Naive B cell (primary cell): ENCODE results near the gene TMPRSS12. TPM values are rescaled to one million over a fixed set of nuclear protein-coding genes. Genes with fewer than 3 reads are reported as not detected.
"Not testable (repeated sequence)": the region's sequence is repeated elsewhere in the genome, so short reads cannot be mapped to it uniquely, and the experiment has no call there.

Source experiments
- ATAC-seq, 2 donors: fragments of 150-1000 bp; cut with Tn5 transposase; 2 replicates each; pipeline ENCODE4 v1.10.0; 2021; ENCODE audit warnings: low read depth in 2 of 2, mild to moderate bottlenecking in 2 of 2, moderate library complexity in 2 of 2
- DNase-seq: peaks from one replicate; pipeline ENCODE4 v3.0.0; 2022
- H3K27ac Mint-ChIP-seq, 6 donors: one replicate each; pipeline ENCODE4 v1.8.0; 2020 to 2022; ENCODE audit warnings: mild to moderate bottlenecking in 6 of 6, mixed read lengths in 6 of 6, moderate library complexity in 5 of 6, inconsistent platforms in 2 of 6
- H3K27me3 Mint-ChIP-seq, 3 donors: one replicate each; pipeline ENCODE4 v1.8.0; 2021 to 2022; ENCODE audit warnings: mixed read lengths in 3 of 3, mild to moderate bottlenecking in 1 of 3
- H3K36me3 Mint-ChIP-seq, 2 donors: one replicate each; pipeline ENCODE4 v1.8.0; 2020 to 2022; ENCODE audit warnings: mixed read lengths in 2 of 2, inconsistent platforms in 1 of 2, mild to moderate bottlenecking in 1 of 2
- H3K4me1 Mint-ChIP-seq, 3 donors: one replicate each; pipeline ENCODE4 v1.8.0; 2020 to 2022; ENCODE audit warnings: mixed read lengths in 3 of 3, inconsistent platforms in 1 of 3, mild to moderate bottlenecking in 1 of 3, moderate library complexity in 1 of 3
- H3K4me3 Mint-ChIP-seq, 8 donors: one replicate each; pipeline ENCODE4 v1.8.0; 2020 to 2022; ENCODE audit warnings: mild to moderate bottlenecking in 8 of 8, mixed read lengths in 8 of 8, moderate library complexity in 8 of 8, inconsistent platforms in 2 of 8
- H3K9me3 Mint-ChIP-seq, 7 donors: one replicate each; pipeline ENCODE4 v1.8.0; 2020 to 2022; ENCODE audit warnings: mixed read lengths in 7 of 7, mild to moderate bottlenecking in 5 of 7, inconsistent platforms in 2 of 7, moderate library complexity in 1 of 7
- polyA plus RNA-seq, 6 donors: library from polyadenylated mRNA; unstranded; fragments of 300-500 nt; fragmentation: Illumina TruSeq; gene quantifications; one replicate each; pipeline ENCODE4 v1.2.3, GENCODE V29; 2021; ENCODE audit warnings: low read depth in 6 of 6

TMPRSS12 gene
- polyA plus RNA-seq, 6 donors from 2014 or later: not detected

DNA sequence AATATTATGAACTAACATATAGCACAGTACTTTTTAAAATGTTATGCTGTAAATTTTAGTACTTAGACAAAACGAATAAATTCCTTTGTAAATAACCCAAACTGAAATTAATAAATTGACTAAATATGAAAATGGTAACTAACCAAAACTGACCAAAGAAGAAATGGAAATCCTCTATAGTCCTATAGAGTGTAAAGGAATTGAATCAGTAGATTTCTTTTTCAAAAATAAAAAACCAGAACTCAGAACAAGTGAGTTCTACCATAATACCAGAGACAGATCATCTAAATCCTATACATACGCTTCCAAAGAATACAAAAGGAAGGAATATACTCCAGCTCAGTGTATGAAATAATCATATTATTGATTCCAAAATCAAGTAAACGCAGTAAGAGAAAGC is 39.8 kb downstream of the TMPRSS12 start:
- H3K36me3 Mint-ChIP-seq: no peaks in the 10 kb centered on the region
- no peak overlapping the region for H3K4me3 Mint-ChIP-seq
- ATAC-seq (no peak), DNase-seq (no peak)
- no peaks in the 10 kb centered on the region for H3K27me3 Mint-ChIP-seq
- peaks cover 0 to 3% (median 0%) of the 10 kb centered on the region in 3 donors for H3K4me1 Mint-ChIP-seq
- no peak overlapping the region for H3K27ac Mint-ChIP-seq
- peaks cover 0 to 17% (median 8%) of the 10 kb centered on the region in 7 donors for H3K9me3 Mint-ChIP-seq

DNA sequence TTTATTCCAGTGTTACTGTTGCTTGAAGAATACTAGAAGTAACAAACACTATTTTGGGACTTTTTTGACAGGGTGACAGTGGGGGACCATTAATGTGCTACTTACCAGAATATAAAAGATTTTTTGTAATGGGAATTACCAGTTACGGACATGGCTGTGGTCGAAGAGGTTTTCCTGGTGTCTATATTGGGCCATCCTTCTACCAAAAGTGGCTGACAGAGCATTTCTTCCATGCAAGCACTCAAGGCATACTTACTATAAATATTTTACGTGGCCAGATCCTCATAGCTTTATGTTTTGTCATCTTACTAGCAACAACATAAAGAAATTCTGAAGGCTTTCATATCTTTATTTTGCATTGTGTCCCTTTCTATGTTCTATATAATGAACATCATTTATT is 44.5 kb downstream of the TMPRSS12 start:
- peaks cover 0 to 3% (median 0%) of the 10 kb centered on the region in 3 donors for H3K4me1 Mint-ChIP-seq

DNA sequence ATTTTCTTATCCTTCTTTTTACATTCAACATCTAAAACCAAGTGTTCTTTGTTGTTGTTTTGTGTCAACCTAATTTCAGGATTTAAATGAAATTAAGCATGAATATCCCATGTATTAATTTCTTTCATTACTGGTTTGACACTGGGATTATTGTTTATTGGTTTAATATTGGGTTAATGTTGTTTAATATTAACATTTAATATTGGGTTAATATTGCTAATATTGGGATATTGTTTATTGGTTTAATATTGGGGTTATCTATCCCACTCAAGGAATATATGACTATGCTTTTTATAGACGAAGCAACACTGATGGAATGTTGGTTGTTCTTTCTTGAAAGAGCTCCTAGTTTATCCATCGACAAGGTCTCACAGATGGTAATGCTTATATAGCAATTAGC is 45.9 kb downstream of the TMPRSS12 start:
- Mint-ChIP-seq H3K9me3 (no peaks in the 10 kb centered on the region), H3K4me3 (no peak overlapping the region), H3K27me3 (no peaks in the 10 kb centered on the region), H3K4me1 (peaks cover 0 to 8% (median 4%) of the 10 kb centered on the region in 3 donors), H3K36me3 (no peaks in the 10 kb centered on the region), H3K27ac (no peak overlapping the region)
- no peak for DNase-seq
- no peak for ATAC-seq

More for the DNA sequence above, 44.5 kb downstream of the TMPRSS12 start:
- H3K27me3 Mint-ChIP-seq: no peaks in the 10 kb centered on the region
- DNase-seq (no peak), ATAC-seq (no peak)
- H3K9me3 Mint-ChIP-seq: peaks cover 0 to 10% (median 6%) of the 10 kb centered on the region in 7 donors
- no peak overlapping the region for H3K27ac Mint-ChIP-seq
- no peaks in the 10 kb centered on the region for H3K36me3 Mint-ChIP-seq
- no peak overlapping the region for H3K4me3 Mint-ChIP-seq

DNA sequence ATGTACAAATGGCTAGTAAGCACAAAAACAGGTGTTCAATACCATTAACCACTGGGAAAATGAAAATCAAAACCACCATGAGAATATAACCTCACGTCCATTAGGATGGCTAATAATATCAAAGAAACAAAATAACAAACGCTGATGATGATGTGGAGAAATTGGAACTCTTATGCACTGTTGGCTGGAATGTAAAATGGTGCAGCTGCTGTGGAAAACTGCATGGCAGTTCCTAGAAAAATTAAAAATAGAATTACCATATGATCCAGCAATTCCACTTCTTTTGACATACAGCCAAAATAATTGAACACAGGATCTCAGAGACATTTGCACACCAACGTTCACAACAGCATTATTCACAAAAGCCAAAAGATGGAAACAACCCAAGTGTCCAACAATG is 51.5 kb downstream of the TMPRSS12 start:
- Mint-ChIP-seq H3K27me3 (no peaks in the 10 kb centered on the region), H3K4me1 (peaks cover 0 to 7% (median 7%) of the 10 kb centered on the region in 3 donors), H3K9me3 (peaks cover 0 to 3% (median 0%) of the 10 kb centered on the region in 7 donors), H3K4me3 (no peak overlapping the region), H3K36me3 (no peaks in the 10 kb centered on the region), H3K27ac (no peak overlapping the region)
- DNase-seq (no peak), ATAC-seq (no peak)

DNA sequence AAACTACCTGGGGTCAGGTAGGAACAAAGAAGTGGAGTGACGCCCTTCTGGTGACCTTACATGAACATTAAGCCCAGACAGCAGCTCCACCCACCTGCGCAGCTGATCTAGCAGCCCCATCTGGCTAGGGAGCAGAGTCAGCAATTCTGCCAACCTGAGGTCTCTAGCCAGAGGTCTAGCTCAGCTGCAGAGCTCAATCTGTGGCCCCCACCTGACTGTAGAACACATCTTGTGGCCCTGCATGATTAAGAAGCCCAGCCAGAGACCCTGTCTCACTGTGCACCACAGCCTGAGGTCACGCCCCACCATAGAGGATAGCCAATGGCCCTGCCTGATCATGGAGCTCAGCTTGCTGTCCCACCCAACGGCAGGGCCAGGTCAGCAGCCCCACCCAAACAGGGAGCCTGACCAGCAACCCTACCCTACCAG is 59.0 kb downstream of the TMPRSS12 start:
- H3K4me1 Mint-ChIP-seq: no peaks in the 10 kb centered on the region
- DNase-seq (no peak), ATAC-seq (no peak)
- no peaks in the 10 kb centered on the region for H3K27me3 Mint-ChIP-seq
- no peaks in the 10 kb centered on the region for H3K36me3 Mint-ChIP-seq
- H3K4me3 Mint-ChIP-seq: no peak overlapping the region
- H3K27ac Mint-ChIP-seq: peak overlapping the region in 1 of 6 donors; percentile 28
- peaks cover 0 to 3% (median 0%) of the 10 kb centered on the region in 7 donors for H3K9me3 Mint-ChIP-seq

DNA sequence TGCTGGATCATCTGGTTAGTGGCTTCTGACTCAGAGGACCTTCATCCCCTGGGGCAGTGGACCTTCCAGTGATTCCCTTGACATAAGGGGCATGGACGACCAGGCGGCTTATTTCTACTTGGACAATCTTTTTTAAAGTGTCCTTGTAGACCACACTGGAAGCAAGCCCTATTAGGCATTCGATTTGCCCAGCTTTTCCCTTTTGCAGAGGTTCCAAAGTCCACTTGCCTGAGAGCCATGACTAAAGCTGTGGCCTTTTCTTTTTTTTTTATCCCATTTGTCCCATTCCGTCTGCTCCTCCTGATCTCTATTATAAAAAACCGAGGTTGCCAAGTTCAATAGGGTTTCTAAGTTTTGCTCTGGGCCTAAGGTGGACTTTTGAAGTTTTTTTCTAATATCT is 65.8 kb downstream of the TMPRSS12 start:
- not testable (repeated sequence) for DNase-seq, ATAC-seq, H3K4me1 Mint-ChIP-seq, H3K27ac Mint-ChIP-seq, H3K27me3 Mint-ChIP-seq, H3K4me3 Mint-ChIP-seq
- peaks cover 10 to 25% (median 18%) of the 10 kb centered on the region in 7 donors for H3K9me3 Mint-ChIP-seq
- peaks cover 10 to 19% of the 10 kb centered on the region in 2 donors for H3K36me3 Mint-ChIP-seq

DNA sequence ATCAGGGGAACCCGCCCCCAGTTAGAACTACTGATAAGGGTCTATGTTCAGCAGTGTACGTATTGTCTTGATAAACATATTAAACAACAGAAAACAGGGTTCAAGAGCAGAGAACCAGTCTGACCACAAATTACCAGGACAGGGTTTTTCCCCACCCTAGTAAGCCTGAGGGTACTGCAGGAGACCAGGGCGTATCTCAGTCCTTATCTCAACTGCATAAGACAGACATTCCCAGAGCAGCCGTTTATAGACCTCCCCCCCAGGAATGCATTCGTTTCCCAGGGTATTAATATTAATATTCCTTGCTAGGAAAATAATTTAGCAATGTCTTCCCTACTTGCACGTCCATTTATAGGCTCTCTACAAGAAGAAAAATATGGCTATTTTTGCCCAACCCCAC is 69.6 kb downstream of the TMPRSS12 start:
- H3K27me3 Mint-ChIP-seq, H3K27ac Mint-ChIP-seq, DNase-seq, ATAC-seq, H3K4me1 Mint-ChIP-seq: not testable (repeated sequence)
- peaks cover 16 to 49% (median 30%) of the 10 kb centered on the region in 7 donors for H3K9me3 Mint-ChIP-seq
- peak overlapping the region in 1 of 8 donors; percentile 0 for H3K4me3 Mint-ChIP-seq
- H3K36me3 Mint-ChIP-seq: peaks cover 24 to 42% of the 10 kb centered on the region in 2 donors

DNA sequence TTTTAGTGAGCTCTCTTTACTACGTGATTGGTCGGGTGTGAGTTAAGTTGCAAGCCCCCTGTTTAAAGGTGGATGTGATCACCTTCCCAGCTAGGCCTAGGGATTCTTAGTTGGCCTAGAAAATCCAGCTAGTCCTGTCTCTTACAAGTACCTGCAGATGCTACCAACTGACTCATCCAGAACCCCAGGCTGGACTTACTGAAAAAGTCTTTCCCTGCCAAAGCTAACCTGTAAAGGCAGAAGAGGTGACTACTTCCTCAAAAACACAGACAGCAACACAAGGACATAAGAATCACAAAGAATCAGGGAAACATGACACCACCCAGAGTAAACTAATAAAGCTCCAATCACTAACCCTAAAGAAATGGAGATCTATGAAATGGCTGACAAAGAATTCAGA is 70.5 kb downstream of the TMPRSS12 start:
- peaks cover 24 to 48% of the 10 kb centered on the region in 2 donors for H3K36me3 Mint-ChIP-seq
- no peak for DNase-seq
- H3K9me3 Mint-ChIP-seq: peaks cover 17 to 54% (median 31%) of the 10 kb centered on the region in 7 donors
- H3K4me3 Mint-ChIP-seq: peak overlapping the region in 1 of 8 donors; percentile 26
- H3K27ac Mint-ChIP-seq: no peak overlapping the region
- H3K27me3 Mint-ChIP-seq: peaks cover 0 to 6% (median 0%) of the 10 kb centered on the region in 3 donors
- no peak for ATAC-seq
- no peaks in the 10 kb centered on the region for H3K4me1 Mint-ChIP-seq

DNA sequence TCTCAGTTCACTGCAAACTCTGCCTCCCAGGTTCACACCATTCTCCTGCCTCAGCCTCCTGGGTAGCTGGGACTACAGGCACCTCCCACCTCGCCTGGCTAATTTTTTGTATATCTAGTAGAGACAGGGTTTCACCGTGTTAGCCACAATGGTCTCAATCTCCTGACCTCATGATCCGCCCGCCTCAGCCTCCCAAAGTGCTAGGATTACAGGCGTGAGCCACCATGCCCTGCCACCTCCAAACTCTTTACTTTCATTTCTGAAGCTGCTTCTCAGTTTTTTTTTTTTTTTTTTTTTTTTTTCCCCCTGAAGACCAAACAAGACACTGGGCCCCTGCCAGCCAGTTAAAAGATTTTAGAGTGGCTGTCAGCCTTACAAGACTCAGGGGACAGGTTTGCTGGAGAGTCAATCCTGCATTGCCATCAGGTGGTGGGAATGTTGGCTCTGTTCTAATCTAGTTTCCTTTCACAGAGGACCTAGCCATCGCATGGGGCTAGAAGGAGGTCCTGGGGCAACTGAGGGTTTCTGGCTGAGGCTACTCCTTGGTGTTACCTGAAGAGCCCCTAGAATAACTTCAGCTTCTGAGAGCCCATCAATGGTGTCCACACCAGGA is 72.3 kb downstream of the TMPRSS12 start:
- Mint-ChIP-seq H3K27me3 (peaks cover 0 to 6% (median 0%) of the 10 kb centered on the region in 3 donors), H3K36me3 (peaks cover 24 to 48% of the 10 kb centered on the region in 2 donors), H3K9me3 (peaks cover 17 to 54% (median 31%) of the 10 kb centered on the region in 7 donors), H3K4me1 (peaks cover 0 to 4% (median 4%) of the 10 kb centered on the region in 3 donors), H3K4me3 (no peak overlapping the region), H3K27ac (peak overlapping the region in 2 of 6 donors; percentile 66 to 78)
- DNase-seq (no peak), ATAC-seq (no peak)

DNA sequence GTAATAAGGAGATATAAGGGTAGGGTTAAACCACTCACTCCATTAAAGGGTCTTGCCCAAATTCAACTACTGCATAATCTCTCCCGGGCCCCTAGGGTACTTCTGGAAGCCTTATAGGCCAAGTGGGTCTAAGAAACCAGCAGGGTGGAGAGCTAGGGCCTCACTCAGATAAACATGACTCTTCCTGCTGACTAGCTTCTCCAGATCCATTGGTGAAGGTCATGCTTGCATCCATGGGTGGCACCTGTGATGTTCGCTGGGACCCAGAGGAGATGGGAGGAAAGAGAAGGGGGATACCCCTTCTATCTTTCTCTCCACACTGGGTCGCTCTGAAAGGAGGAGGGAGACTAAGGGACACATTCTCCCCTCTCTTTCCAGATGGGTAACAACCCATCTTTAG is 73.6 kb downstream of the TMPRSS12 start:
- H3K27ac Mint-ChIP-seq: no peak overlapping the region
- DNase-seq (no peak), ATAC-seq (no peak)
- H3K9me3 Mint-ChIP-seq: peaks cover 14 to 49% (median 27%) of the 10 kb centered on the region in 7 donors
- H3K4me3 Mint-ChIP-seq: no peak overlapping the region
- peaks cover 0 to 5% (median 4%) of the 10 kb centered on the region in 3 donors for H3K4me1 Mint-ChIP-seq
- H3K36me3 Mint-ChIP-seq: peaks cover 24 to 48% of the 10 kb centered on the region in 2 donors
- H3K27me3 Mint-ChIP-seq: no peaks in the 10 kb centered on the region

DNA sequence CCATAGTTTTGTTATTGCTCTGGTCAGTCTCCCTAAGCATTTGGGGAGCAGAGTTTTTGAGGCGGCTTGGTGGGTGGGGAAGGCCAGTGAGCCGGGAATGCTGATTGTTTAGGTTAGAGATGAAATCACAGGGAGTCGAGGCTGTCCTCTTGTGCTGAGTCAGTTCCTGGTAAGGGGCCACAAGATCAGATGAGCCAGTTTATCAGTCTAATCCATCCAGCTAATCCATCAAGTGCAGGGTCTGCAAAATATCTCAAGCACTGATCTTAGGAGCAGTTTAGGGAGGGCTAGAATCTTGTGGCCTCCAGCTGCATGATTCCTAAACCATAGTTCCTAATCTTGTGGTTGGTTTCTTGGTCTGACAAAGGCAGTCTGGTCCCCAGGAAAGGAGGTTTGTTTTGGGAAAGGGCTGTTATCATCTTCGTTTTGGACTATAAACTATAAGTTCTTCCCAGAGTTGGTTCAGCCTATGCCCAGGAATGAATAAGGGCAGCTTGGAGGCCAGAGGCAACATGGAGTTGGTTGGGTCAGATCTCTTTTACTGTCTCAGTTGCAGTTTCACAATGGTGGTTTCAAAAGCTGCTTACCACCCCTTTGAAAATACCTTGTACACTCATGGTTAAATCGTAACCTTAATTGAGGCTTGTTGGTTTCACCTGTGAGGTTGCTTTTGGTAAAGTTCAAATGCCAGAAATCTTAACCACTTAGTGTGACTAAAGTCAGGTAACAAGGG is 76.0 kb downstream of the TMPRSS12 start:
- Mint-ChIP-seq H3K36me3 (peaks cover 12 to 27% of the 10 kb centered on the region in 2 donors), H3K4me3 (peak overlapping the region in 1 of 8 donors; percentile 33), H3K27ac (no peak overlapping the region), H3K27me3 (no peaks in the 10 kb centered on the region), H3K9me3 (peaks cover 4 to 28% (median 10%) of the 10 kb centered on the region in 7 donors), H3K4me1 (peaks cover 11 to 23% (median 16%) of the 10 kb centered on the region in 3 donors)
- no peak for DNase-seq
- no peak for ATAC-seq

DNA sequence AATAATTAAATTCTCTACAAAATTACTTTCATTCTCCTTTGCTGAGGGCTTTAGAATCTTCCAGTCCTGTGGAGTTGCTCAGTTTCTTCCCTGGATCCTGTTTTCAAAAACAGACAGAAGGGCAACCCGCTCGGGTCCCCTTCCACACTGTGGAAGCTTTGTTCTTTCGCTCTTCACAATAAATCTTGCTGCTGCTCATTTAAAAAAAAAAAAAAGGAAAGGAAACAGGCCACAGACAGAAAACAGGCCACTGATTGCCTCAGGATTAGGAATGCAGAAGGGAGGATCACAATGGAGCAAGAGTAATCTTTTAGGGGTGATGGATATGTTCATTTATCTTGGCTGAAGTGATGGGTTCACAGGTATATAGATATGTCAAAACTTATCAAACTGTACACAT is 80.1 kb downstream of the TMPRSS12 start:
- peak overlapping the region; percentile 93 to 99 (median 96) for H3K27ac Mint-ChIP-seq
- ATAC-seq (no peak), DNase-seq (no peak)
- peaks cover 0 to 4% (median 0%) of the 10 kb centered on the region in 7 donors for H3K9me3 Mint-ChIP-seq
- H3K4me3 Mint-ChIP-seq: peak overlapping the region; percentile 76 to 100 (median 88)
- peaks cover 0 to 2% of the 10 kb centered on the region in 2 donors for H3K36me3 Mint-ChIP-seq
- no peaks in the 10 kb centered on the region for H3K27me3 Mint-ChIP-seq
- H3K4me1 Mint-ChIP-seq: peaks cover 31 to 47% (median 42%) of the 10 kb centered on the region in 3 donors

DNA sequence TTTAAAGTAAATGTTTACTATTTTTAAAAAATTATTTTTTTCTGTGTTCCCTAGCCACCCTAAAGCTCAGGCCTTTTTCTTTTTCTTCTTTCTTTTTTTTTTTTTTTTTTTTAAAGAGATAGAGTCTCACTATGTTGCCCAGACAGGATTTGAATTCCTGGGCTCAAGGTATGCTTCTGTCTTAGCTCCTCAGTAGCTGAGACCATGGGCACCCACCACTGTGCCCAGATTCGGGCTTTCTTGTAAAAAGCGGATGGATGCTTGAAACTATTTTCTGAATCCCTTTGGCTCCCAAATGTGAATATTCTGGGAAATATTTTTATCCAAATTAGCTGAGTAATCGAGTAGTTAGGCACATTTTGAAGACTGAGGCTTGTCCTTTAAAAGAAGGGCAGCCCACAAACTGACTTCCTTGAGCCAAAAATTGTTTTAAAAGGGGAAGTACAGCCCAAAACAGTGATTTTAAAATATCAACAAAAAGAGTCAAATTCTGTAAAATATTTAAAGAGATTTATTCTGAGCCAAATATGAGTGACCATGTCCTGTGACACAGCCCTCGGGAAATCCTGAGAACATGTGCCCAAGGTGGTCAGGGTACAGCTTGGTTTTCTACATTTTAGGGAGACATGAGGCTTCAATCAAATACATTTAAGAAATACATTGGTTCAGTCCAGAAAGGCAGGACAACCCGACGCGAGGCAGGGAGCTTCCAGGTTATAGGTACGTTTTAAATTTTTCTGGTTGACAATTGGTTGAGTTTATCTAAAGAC is 80.8 kb downstream of the TMPRSS12 start:
- Mint-ChIP-seq H3K9me3 (no peaks in the 10 kb centered on the region), H3K27ac (peak overlapping the region; percentile 95 to 97 (median 95)), H3K4me3 (peak overlapping the region; percentile 94 to 100 (median 100)), H3K36me3 (no peaks in the 10 kb centered on the region), H3K4me1 (peaks cover 37 to 54% (median 48%) of the 10 kb centered on the region in 3 donors), H3K27me3 (no peaks in the 10 kb centered on the region)
- DNase-seq: peak; percentile 44
- ATAC-seq: peak in 1 of 2 donors; percentile 2
